Naive thymus-derived CD4-positive, alpha-beta T cell (primary cell): ENCODE results near the gene ROS1. TPM values are rescaled to one million over a fixed set of nuclear protein-coding genes. Genes with fewer than 3 reads are reported as not detected.

Experiments used
- ATAC-seq: fragments of 150-1000 bp; cut with Tn5 transposase; 2 replicates; pipeline ENCODE4 v1.10.0; 2021; ENCODE audit warnings: mild to moderate bottlenecking, moderate library complexity
- CTCF ChIA-PET: fragments of 350-600 bp; sonication (Branson Sonifier 250); formaldehyde crosslinking; loops from one replicate; lab custom pipeline; 2021; ENCODE audit warnings: antibody characterized with exemption; lab: Charles Lee
- POLR2A ChIA-PET: fragments of 350-600 bp; sonication (Branson Sonifier 250); formaldehyde crosslinking; loops from one replicate; lab custom pipeline; 2021; ENCODE audit warnings: antibody characterized with exemption, inconsistent platforms; lab: Charles Lee
- DNase-seq, 9 donors: peaks; one replicate each; pipeline versions ENCODE4 v3.0.0 to v3.0.0-alpha.2; 2020 to 2022; ENCODE audit warnings: mixed read lengths in 1 of 9
- H3K27ac ChIP-seq: one replicate; pipeline ENCODE4 v1.7.0; 2013; ENCODE audit warnings: mild to moderate bottlenecking, low read depth, low read length, moderate library complexity
- H3K27me3 ChIP-seq, 2 donors: one replicate each; pipeline ENCODE4 v1.7.0; 2013; ENCODE audit warnings: low read length in 2 of 2, mild to moderate bottlenecking in 2 of 2, moderate library complexity in 2 of 2; ENCODE audit not compliant: control insufficient read depth in 2 of 2, insufficient read depth in 2 of 2
- H3K36me3 ChIP-seq, 3 experiments: 1 replicate in 2 of 3; 2 replicates in 1 of 3; pipeline ENCODE4 v1.7.0; 2013; ENCODE audit warnings: low read length in 3 of 3, mild to moderate bottlenecking in 3 of 3, moderate library complexity in 1 of 3; ENCODE audit not compliant: insufficient read depth in 3 of 3, control insufficient read depth in 2 of 3
- H3K4me1 ChIP-seq, 2 donors: one replicate each; pipeline ENCODE4 v1.7.0; 2013; ENCODE audit warnings: low read length in 2 of 2, mild to moderate bottlenecking in 2 of 2, moderate library complexity in 1 of 2; ENCODE audit not compliant: control insufficient read depth in 2 of 2, insufficient read depth in 2 of 2
- H3K4me3 ChIP-seq: 2 replicates; pipeline ENCODE4 v1.7.0; 2013; ENCODE audit warnings: mild to moderate bottlenecking, low read length
- H3K9me3 ChIP-seq, 3 experiments: 1 replicate in 2 of 3; 2 replicates in 1 of 3; pipeline ENCODE4 v1.7.0; 2013; ENCODE audit warnings: low read length in 3 of 3; ENCODE audit not compliant: control insufficient read depth in 2 of 3
- H3K27ac Mint-ChIP-seq, 9 donors: one replicate each; pipeline ENCODE4 v1.8.0; 2020 to 2022; ENCODE audit warnings: mixed read lengths in 9 of 9, mild to moderate bottlenecking in 8 of 9, moderate library complexity in 5 of 9, inconsistent platforms in 2 of 9
- H3K27me3 Mint-ChIP-seq, 5 donors: one replicate each; pipeline ENCODE4 v1.8.0; 2021 to 2022; ENCODE audit warnings: mixed read lengths in 5 of 5, mild to moderate bottlenecking in 1 of 5
- H3K36me3 Mint-ChIP-seq, 5 donors: one replicate each; pipeline ENCODE4 v1.8.0; 2020 to 2022; ENCODE audit warnings: mixed read lengths in 5 of 5, mild to moderate bottlenecking in 3 of 5, inconsistent platforms in 1 of 5
- H3K4me1 Mint-ChIP-seq, 7 donors: one replicate each; pipeline ENCODE4 v1.8.0; 2020 to 2022; ENCODE audit warnings: mixed read lengths in 7 of 7, mild to moderate bottlenecking in 3 of 7, inconsistent platforms in 1 of 7
- H3K4me3 Mint-ChIP-seq, 10 donors: one replicate each; pipeline ENCODE4 v1.8.0; 2020 to 2022; ENCODE audit warnings: mild to moderate bottlenecking in 10 of 10, mixed read lengths in 10 of 10, moderate library complexity in 6 of 10, inconsistent platforms in 2 of 10
- H3K9me3 Mint-ChIP-seq, 11 donors: one replicate each; pipeline ENCODE4 v1.8.0; 2020 to 2022; ENCODE audit warnings: mixed read lengths in 11 of 11, mild to moderate bottlenecking in 4 of 11, inconsistent platforms in 1 of 11, moderate library complexity in 1 of 11
- intact Hi-C, 2 donors: fragments of 100-400 bp; cut with micrococcal nuclease; formaldehyde crosslinking; loops; one replicate each; pipeline ENCODE4 v1.15.1; 2023
- polyA plus RNA-seq, 2 donors: library from polyadenylated mRNA; unstranded; fragments of 300-500 nt; fragmentation: Illumina TruSeq; gene quantifications; one replicate each; pipeline ENCODE4 v1.2.3, GENCODE V29; 2021
- total RNA-seq, 6 experiments: library from RNA in 5 of 6; stranded (reverse) in 5 of 6; gene quantifications; 1 replicate in 5 of 6; 2 replicates in 1 of 6; pipeline ENCODE4 v1.2.3 and lab custom pipeline; 2021 to 2026

Gene ROS1
- total and polyA plus RNA-seq, 7 experiments from 2014 or later: not detected

DNA sequence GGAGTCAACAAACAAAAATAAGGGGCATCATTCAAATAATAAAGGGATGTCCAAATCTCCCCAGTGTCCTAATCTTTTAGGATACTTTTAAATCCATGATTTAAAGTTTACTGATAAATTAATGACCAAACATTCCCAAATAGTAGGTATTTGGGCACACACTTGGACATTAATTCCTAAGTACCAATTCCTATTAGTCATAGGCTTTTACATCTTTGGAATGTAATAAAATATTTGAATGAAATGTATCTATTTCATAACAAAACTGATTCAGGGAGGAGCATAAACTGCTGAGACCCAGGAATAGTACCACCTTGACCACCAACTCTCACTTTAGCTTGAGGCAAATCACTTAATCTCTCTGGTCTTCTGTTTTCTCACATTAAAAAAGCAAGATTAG, 116.1 kb downstream of the ROS1 start:
- no peak overlapping the region for H3K4me3 Mint-ChIP-seq
- CTCF ChIA-PET: no interaction called here
- DNase-seq: no peak
- no peak overlapping the region for H3K27ac Mint-ChIP-seq
- no peaks in the 10 kb centered on the region for H3K4me1 Mint-ChIP-seq
- intact Hi-C loops: no loop called here
- H3K4me1 ChIP-seq: no peaks in the 10 kb centered on the region
- H3K27me3 ChIP-seq: no peaks in the 10 kb centered on the region
- peaks cover 3 to 24% (median 14%) of the 10 kb centered on the region in 5 donors for H3K27me3 Mint-ChIP-seq
- no peaks in the 10 kb centered on the region for H3K9me3 ChIP-seq
- H3K27ac ChIP-seq: no peak overlapping the region
- no peaks in the 10 kb centered on the region for H3K36me3 ChIP-seq
- no peak overlapping the region for H3K4me3 ChIP-seq
- ATAC-seq: no peak
- peaks cover 0 to 2% (median 0%) of the 10 kb centered on the region in 11 donors for H3K9me3 Mint-ChIP-seq
- POLR2A ChIA-PET: no interaction called here
- no peaks in the 10 kb centered on the region for H3K36me3 Mint-ChIP-seq

DNA sequence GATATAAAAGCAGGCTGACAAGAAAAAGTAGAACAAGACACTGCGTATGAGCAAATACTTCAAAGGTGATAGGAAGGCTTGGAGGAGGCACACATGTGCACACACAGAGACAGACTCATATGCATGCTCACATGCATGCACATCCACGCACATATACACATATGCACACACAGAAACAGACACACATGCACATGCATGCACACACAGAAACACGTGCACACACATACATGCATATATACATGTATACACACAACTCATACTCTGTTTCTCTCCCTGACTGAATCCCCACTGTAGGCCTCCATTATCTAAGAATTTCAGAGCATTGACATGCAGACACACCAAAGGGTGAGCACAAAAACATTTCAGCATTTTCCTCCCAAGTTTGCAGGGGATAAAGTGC, 116.7 kb downstream of the ROS1 start:
- no peaks in the 10 kb centered on the region for H3K9me3 ChIP-seq
- intact Hi-C loops: no loop called here
- H3K36me3 ChIP-seq: no peaks in the 10 kb centered on the region
- no peak overlapping the region for H3K27ac ChIP-seq
- H3K4me1 ChIP-seq: no peaks in the 10 kb centered on the region
- no peaks in the 10 kb centered on the region for H3K36me3 Mint-ChIP-seq
- no peaks in the 10 kb centered on the region for H3K27me3 ChIP-seq
- ChIA-PET CTCF (no interaction called here), POLR2A (no interaction called here)
- no peak overlapping the region for H3K4me3 Mint-ChIP-seq
- H3K4me1 Mint-ChIP-seq: no peaks in the 10 kb centered on the region
- H3K27me3 Mint-ChIP-seq: peaks cover 3 to 25% (median 14%) of the 10 kb centered on the region in 5 donors
- ATAC-seq (no peak), DNase-seq (no peak)
- H3K4me3 ChIP-seq: no peak overlapping the region
- H3K27ac Mint-ChIP-seq: no peak overlapping the region
- peaks cover 0 to 2% (median 0%) of the 10 kb centered on the region in 11 donors for H3K9me3 Mint-ChIP-seq

DNA sequence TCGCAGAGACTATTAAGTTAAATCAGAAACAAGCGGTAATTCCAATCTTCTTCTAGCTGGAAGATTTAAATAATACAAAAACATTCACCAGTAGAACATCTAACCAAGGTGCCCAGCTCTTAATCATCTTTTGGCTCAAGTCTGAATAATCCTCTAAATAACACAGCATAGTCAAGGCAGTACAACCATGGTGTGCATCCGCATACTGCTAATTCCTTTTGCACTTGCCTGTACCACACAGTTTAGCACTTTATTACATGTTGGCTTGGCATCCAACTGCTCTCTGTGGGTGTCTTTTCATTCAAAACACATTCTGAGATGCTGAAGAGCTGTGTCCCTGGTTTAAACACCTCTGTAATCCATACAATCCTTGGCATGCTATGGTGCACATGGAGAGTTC, 118.1 kb downstream of the ROS1 start:
- H3K36me3 Mint-ChIP-seq: no peaks in the 10 kb centered on the region
- intact Hi-C loops: no loop called here
- ATAC-seq: no peak
- no peak overlapping the region for H3K27ac Mint-ChIP-seq
- POLR2A ChIA-PET: no interaction called here
- no peak overlapping the region for H3K27ac ChIP-seq
- H3K4me1 ChIP-seq: no peaks in the 10 kb centered on the region
- no peaks in the 10 kb centered on the region for H3K36me3 ChIP-seq
- CTCF ChIA-PET: no interaction called here
- H3K4me3 Mint-ChIP-seq: no peak overlapping the region
- no peaks in the 10 kb centered on the region for H3K4me1 Mint-ChIP-seq
- no peak for DNase-seq
- H3K27me3 Mint-ChIP-seq: peaks cover 3 to 25% (median 13%) of the 10 kb centered on the region in 5 donors
- H3K9me3 Mint-ChIP-seq: peaks cover 0 to 2% (median 0%) of the 10 kb centered on the region in 11 donors
- no peaks in the 10 kb centered on the region for H3K27me3 ChIP-seq
- no peaks in the 10 kb centered on the region for H3K9me3 ChIP-seq
- H3K4me3 ChIP-seq: no peak overlapping the region

DNA sequence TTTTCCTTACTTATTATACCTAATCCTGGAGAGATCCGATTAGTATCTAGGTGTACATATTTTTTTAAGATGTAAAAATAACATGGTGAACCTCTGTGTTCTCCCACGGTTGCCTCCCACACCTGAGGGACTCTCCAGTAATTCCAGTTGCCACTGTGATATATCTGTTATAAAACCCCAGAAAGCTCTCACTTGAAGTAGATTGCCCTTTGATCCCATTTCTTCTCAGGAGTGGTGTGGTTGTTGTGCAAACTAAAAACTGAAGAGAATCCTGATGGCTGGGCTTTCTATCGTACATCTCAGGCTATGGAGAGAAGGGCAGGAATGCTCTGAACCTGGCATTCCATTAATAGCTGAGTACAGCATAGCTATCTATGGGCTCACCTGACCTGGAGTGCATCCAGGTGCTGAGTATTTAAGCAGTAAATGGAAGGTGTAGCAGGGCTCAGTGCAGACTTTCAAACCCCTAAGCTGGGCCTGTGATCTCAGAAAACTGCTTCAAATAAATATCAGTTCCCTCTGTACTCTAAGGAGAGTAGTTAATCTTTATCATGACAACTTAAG, 119.4 kb downstream of the ROS1 start:
- DNase-seq (no peak), ATAC-seq (no peak)
- Histone ChIP-seq H3K4me1 (no peaks in the 10 kb centered on the region), H3K4me3 (no peak overlapping the region), H3K27ac (no peak overlapping the region), H3K9me3 (no peaks in the 10 kb centered on the region), H3K36me3 (no peaks in the 10 kb centered on the region), H3K27me3 (no peaks in the 10 kb centered on the region)
- ChIA-PET POLR2A (no interaction called here), CTCF (no interaction called here)
- Mint-ChIP-seq H3K9me3 (peaks cover 0 to 2% (median 0%) of the 10 kb centered on the region in 11 donors), H3K4me1 (no peaks in the 10 kb centered on the region), H3K27me3 (peaks cover 3 to 14% (median 10%) of the 10 kb centered on the region in 5 donors), H3K4me3 (no peak overlapping the region), H3K27ac (no peak overlapping the region), H3K36me3 (no peaks in the 10 kb centered on the region)
- intact Hi-C loops: no loop called here

DNA sequence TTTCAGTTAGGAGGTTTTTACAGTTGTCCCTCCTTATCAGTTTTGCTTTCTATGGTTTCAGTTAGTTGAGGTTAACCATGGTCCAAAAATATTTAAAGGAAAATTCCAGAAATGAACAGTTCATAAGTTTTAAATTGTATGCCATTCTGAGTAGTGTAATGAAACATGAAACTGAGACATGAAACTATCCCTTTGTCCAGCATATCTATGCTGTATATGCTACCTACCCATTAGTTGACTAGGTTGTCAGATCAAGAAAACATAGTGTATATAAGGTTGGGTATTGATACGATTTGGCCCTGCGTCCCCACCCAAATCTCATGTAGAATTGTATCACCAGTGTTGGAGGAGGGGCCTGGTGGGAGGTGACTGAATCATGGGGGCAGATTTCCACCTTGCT, 121.3 kb downstream of the ROS1 start:
- Histone ChIP-seq H3K36me3 (no peaks in the 10 kb centered on the region), H3K9me3 (no peaks in the 10 kb centered on the region), H3K27ac (no peak overlapping the region), H3K4me3 (no peak overlapping the region), H3K4me1 (no peaks in the 10 kb centered on the region), H3K27me3 (no peaks in the 10 kb centered on the region)
- no peak overlapping the region for H3K27ac Mint-ChIP-seq
- H3K27me3 Mint-ChIP-seq: peaks cover 3 to 11% (median 7%) of the 10 kb centered on the region in 5 donors
- H3K36me3 Mint-ChIP-seq: no peaks in the 10 kb centered on the region
- CTCF ChIA-PET: no interaction called here
- POLR2A ChIA-PET: no interaction called here
- intact Hi-C loops: no loop called here
- no peak overlapping the region for H3K4me3 Mint-ChIP-seq
- DNase-seq (no peak), ATAC-seq (no peak)
- H3K9me3 Mint-ChIP-seq: peaks cover 0 to 2% (median 0%) of the 10 kb centered on the region in 11 donors
- no peaks in the 10 kb centered on the region for H3K4me1 Mint-ChIP-seq

DNA sequence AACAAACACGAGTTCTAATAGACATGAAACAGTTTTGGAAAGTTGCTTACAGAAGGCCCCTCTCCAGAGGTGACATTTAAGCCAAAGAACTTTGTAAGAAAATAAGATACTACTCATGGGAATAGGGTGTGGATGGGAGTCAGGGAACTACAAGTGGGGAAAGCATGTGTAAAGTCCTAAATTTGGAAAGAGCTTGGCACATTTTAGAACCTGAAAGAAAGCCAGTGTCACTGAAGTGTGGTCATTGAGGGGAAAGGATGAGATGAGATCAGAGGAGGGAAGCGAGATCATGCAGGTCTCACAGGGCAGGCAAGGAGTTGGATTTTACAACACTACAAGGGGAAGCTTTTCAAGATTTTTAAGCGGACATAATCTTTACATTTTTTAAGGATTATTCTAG, 122.4 kb downstream of the ROS1 start:
- no peaks in the 10 kb centered on the region for H3K4me1 Mint-ChIP-seq
- DNase-seq: no peak
- no peaks in the 10 kb centered on the region for H3K36me3 ChIP-seq
- H3K27ac Mint-ChIP-seq: no peak overlapping the region
- peaks cover 3 to 15% (median 7%) of the 10 kb centered on the region in 5 donors for H3K27me3 Mint-ChIP-seq
- no peak for ATAC-seq
- H3K27ac ChIP-seq: no peak overlapping the region
- POLR2A ChIA-PET: no interaction called here
- no peaks in the 10 kb centered on the region for H3K4me1 ChIP-seq
- H3K27me3 ChIP-seq: no peaks in the 10 kb centered on the region
- H3K4me3 ChIP-seq: no peak overlapping the region
- no peak overlapping the region for H3K4me3 Mint-ChIP-seq
- H3K36me3 Mint-ChIP-seq: no peaks in the 10 kb centered on the region
- H3K9me3 ChIP-seq: no peaks in the 10 kb centered on the region
- intact Hi-C loops: no loop called here
- CTCF ChIA-PET: no interaction called here
- peaks cover 0 to 2% (median 0%) of the 10 kb centered on the region in 11 donors for H3K9me3 Mint-ChIP-seq

DNA sequence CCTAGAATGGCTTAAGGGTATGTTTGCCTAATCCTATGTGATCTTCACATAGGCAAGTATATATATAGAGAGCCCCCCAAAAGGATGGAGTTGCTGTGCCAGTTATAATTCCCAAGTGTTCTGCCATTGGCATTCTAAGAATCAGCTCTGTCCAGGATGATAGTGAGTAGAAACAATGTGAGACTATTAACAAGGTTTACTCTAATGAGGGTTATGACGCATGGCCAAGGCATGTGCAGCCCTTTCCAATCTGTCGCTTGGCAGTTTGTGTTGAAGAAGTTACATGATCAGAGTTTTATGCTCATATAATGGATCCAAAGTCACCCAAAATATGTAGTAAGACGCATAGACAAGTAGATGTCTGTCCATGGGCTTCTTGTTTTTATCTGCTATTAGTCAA, 126.8 kb downstream of the ROS1 start:
- Mint-ChIP-seq H3K27me3 (peaks cover 2 to 23% (median 11%) of the 10 kb centered on the region in 5 donors), H3K4me1 (no peaks in the 10 kb centered on the region), H3K9me3 (peaks cover 0 to 5% (median 0%) of the 10 kb centered on the region in 11 donors), H3K36me3 (no peaks in the 10 kb centered on the region), H3K4me3 (no peak overlapping the region), H3K27ac (no peak overlapping the region)
- Histone ChIP-seq H3K36me3 (no peaks in the 10 kb centered on the region), H3K9me3 (no peaks in the 10 kb centered on the region), H3K27ac (no peak overlapping the region), H3K27me3 (no peaks in the 10 kb centered on the region), H3K4me1 (no peaks in the 10 kb centered on the region), H3K4me3 (no peak overlapping the region)
- no peak for DNase-seq
- ATAC-seq: no peak
- intact Hi-C loops: no loop called here
- CTCF ChIA-PET: no interaction called here
- POLR2A ChIA-PET: no interaction called here
